GM12865 (cell line): ENCODE results near the gene CSNK1G2.

Source experiments
- DNase-seq: peaks from one replicate; pipeline ENCODE4 v3.0.0; 2010; ENCODE audit warnings: low read depth
- H3K4me3 ChIP-seq: 2 replicates; pipeline ENCODE4 v1.5.1; 2011; ENCODE audit warnings: mild to moderate bottlenecking, low read depth, low read length, control low read depth
- TF ChIP-seq, protein P1 (sequence below): IDR thresholded peaks from 2 replicates; pipeline ENCODE4 v1.5.1; 2011; ENCODE audit warnings: low read length, control low read depth, low read depth, inconsistent platforms; ENCODE audit not compliant: insufficient read depth; ENCODE audit errors: missing control alignments

CSNK1G2 gene

DNA sequence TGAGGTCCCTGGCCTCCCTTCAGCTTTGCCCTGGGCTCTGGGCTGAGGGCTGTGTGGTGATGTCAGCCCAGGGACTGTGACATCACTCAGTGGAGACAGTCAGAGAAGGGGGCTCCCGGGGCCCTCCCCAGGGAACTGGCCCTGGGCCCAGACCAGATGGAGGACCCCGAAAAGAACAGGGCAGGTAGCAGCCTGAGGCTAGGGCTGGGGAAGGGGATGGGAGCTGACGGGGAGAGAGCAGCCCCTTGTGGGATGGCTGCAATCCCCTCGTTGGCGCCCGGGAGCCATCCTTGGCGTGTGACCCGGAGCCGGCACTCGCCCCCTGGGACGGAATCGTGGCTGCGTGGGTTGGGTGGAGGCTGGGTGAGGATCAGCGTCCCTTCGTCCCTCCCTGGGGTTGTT lies 13.6 kb downstream of the CSNK1G2 start:
- TF ChIP-seq, protein P1, sequence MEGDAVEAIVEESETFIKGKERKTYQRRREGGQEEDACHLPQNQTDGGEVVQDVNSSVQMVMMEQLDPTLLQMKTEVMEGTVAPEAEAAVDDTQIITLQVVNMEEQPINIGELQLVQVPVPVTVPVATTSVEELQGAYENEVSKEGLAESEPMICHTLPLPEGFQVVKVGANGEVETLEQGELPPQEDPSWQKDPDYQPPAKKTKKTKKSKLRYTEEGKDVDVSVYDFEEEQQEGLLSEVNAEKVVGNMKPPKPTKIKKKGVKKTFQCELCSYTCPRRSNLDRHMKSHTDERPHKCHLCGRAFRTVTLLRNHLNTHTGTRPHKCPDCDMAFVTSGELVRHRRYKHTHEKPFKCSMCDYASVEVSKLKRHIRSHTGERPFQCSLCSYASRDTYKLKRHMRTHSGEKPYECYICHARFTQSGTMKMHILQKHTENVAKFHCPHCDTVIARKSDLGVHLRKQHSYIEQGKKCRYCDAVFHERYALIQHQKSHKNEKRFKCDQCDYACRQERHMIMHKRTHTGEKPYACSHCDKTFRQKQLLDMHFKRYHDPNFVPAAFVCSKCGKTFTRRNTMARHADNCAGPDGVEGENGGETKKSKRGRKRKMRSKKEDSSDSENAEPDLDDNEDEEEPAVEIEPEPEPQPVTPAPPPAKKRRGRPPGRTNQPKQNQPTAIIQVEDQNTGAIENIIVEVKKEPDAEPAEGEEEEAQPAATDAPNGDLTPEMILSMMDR: no peak
- DNase-seq: no peak
- H3K4me3 ChIP-seq: no peak overlapping the region

DNA sequence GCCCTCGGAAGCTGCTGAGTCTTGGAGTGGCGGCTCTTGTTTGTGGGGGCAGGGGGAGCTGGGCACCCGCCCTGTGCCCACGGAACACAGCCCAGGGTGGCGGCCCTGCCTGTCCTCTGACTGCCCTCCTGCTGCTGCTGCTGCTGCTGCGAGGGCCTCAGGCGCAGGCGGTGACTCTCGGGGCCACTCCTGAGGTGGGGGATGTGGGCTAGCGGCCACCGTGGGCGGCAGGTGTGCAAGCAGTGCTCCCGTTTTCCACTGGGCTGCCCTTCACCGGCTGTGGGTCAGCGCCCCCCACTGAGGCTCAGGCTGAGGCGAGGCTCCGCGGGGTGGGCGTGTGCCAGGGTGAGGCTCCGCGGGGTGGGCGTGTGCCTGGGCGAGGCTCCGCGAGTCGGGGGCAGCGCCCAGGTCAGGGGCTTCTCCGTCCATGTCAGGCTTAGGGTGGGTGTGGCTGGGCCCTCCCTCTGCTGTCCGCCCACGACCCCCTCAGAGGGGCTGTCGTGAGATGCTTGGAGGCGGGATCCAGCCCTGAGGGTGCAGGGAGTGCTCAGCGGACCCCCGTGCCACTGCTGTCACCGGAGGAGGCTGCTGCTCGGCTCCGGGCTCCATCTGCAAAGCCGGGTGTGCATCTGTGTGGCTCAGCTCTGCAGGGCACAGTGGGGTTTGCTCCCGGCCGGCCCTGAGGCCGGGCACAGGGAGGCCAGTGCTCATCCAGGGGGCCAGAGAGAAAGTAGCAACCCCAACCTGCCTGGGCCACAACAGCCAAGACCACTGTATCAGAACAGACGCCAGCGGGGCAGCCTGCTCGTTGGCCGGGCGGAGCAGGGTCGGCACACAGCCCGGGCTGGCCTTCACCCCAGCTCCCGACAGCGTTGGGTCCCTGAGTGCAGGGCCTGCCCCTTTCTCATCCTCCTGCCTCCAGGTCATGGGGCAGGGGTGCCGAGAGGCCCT lies 14.5 kb downstream of the CSNK1G2 start:
- H3K4me3 ChIP-seq: no peak overlapping the region
- TF ChIP-seq, protein P1: no peak

DNA sequence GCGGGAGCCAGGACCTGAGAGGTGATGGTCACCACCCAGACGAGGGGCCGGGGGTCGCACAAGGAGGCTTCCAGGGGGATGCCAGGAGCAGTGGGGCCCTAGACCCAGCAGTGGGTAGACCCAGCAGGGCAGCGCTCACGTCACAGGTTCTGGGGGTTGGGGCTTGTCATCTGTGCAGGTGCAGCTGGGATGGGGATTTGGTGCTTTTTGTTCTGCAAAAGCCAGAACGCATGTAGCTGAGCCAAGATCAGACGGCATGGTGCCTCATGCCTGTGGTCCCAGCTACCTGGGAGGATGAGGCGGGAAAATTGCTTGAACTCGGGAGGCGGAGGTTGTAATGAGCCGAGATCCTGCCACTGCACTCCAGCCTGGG lies 15.1 kb downstream of the CSNK1G2 start:
- H3K4me3 ChIP-seq: no peak overlapping the region
- no peak for DNase-seq
- TF ChIP-seq, protein P1: no peak

More for the DNA sequence above, 14.5 kb downstream of the CSNK1G2 start:
- no peak for DNase-seq

DNA sequence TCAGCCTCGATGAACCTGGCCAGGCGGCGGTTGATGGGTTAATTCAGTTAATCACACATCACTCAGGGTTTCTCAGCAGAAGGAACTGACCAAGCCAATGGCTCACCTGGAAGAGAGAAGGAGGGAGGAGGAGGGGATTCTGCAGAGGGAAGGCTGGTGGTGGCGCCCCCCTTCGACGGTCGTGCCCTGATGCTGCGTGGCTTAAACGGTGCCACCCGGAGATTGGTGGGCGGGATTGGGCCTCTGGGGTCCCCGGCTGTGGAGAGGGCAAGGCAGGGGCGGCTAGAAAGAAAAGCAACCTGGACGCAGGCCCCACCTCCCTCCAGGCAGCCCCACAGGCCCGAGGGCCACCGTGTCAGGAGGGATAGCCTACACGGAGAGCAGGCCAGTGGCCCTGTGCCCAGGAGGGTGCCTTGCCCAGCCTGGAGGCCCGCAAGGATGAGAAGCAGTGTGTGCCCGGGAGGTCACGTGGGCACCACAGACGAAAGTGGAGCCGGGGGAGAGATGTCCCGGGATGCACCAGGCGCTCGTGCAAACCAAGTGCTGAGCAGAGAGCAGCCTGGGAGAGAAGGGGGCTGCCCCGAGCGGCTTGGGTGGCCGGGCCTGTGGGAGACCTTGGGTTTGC lies 16.0 kb downstream of the CSNK1G2 start:
- H3K4me3 ChIP-seq: no peak overlapping the region
- DNase-seq: no peak
- TF ChIP-seq, protein P1: no peak

DNA sequence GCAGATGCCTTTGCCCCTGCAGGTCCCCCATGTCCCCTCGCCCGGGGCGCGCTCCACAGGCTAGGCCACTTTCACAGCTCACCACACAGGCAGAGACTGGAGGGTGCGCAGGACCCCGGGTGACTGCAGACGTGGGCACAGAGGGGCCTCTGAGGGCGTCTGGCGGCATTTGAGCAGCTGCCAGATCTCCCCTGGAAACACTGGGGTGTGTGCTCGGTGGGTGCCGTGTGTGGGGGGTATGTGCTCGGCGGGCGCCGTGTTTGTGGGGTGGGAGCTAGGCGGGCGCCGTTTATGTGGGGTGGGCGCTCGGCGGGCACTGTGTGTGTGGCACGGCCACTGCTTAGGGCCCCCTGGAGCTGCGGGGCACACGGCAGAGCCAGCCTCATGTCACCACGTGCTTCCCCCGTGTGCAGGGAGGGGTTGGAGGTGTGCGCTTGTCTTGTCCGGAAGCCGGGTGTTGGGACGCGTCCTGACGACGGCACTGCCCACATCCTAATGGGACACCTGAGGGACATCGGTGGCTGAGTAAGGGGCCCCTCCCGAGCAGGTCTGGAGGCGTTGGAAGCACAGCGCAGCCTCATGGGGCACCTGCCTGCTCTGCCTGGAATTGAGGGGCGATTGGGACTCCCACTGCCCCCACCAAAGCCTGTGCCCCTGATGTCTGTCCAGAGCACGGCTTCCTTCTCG lies 16.7 kb downstream of the CSNK1G2 start:
- no peak for DNase-seq
- no peak overlapping the region for H3K4me3 ChIP-seq
- TF ChIP-seq, protein P1: no peak

DNA sequence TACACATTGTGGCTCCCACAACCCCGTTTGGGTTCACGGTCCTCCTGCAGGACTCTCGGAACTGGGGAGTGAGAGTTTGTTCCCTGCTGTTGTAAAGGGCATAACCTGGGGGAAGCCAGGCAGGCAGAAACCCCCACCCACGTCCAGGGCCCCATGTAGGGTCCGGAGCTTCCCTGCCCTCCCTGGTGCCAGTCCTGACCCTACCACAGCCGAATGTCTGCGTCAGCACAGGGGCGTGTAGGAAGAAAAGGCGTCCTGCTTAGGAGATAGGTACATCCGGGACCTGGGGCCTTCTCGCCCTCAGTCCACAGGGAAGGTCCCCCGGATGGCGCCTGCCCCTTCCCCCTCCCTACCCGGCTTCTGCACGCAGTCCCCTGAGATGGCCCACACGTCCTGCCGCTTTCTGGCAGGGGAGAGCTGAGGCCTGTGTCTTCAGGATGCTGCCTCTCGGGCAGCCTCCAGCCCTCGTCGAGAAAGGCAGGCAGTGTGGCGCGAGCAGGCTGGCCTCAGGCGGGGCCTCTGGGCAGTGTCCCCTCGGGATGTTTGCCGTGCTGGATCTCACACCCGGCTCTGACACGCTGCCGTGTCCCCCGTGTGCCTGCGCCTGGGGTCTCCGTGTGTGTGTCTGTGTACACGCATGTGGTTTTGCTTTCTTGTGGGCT lies 19.1 kb downstream of the CSNK1G2 start:
- DNase-seq: no peak
- H3K4me3 ChIP-seq: no peak overlapping the region
- TF ChIP-seq, protein P1: no peak
